PC-3 (cell line): ENCODE results near the gene APBA1. TPM values are rescaled to one million over a fixed set of nuclear protein-coding genes. Genes with fewer than 3 reads are reported as not detected.

Experiments used
- ATAC-seq: fragments of 200-7000 bp; cut with Tn5 transposase; 2 replicates; pipeline ENCODE4 v1.9.1; 2020; ENCODE audit warnings: mild to moderate bottlenecking, moderate library complexity
- BruUV-seq: library from RNA; stranded (reverse); fragments of 400-500 nt; replicated peaks from 2 replicates; lab custom pipeline; 2021; lab: Mats Ljungman, UMichigan
- CTCF ChIA-PET: fragments of 300-600 bp; sonication (Branson Sonifier 250); formaldehyde crosslinking; loops from one replicate; lab custom pipeline; 2022; ENCODE audit warnings: antibody characterized with exemption; lab: Charles Lee
- POLR2A ChIA-PET: fragments of 300-600 bp; sonication (Branson Sonifier 250); formaldehyde crosslinking; loops from one replicate; lab custom pipeline; 2022; ENCODE audit warnings: antibody characterized with exemption; ENCODE audit not compliant: unreplicated experiment; lab: Charles Lee
- DNase-seq: peaks from one replicate; pipeline ENCODE4 v3.0.0-alpha.2; 2015
- H2AFZ ChIP-seq: fragments of 300-600 bp; sonication (generic); 2 replicates; pipeline ENCODE4 v1.6.0; 2016; ENCODE audit warnings: antibody characterized with exemption, low read length
- H3F3A ChIP-seq: fragments of 300-600 bp; sonication (generic); one replicate; pipeline ENCODE4 v1.6.0; 2017; ENCODE audit warnings: antibody characterized with exemption, low read length, control low read depth, mild to moderate bottlenecking; ENCODE audit not compliant: unreplicated experiment
- H3K27ac ChIP-seq: fragments of 300-600 bp; sonication (generic); 2 replicates; pipeline ENCODE4 v1.5.1; 2016; ENCODE audit warnings: mild to moderate bottlenecking, low read length
- H3K27me3 ChIP-seq: fragments of 300-600 bp; sonication (generic); 2 replicates; pipeline ENCODE4 v1.6.1; 2016; ENCODE audit warnings: low read length, mixed read lengths
- H3K36me3 ChIP-seq: fragments of 300-600 bp; sonication (generic); 2 replicates; pipeline ENCODE4 v1.6.1; 2016; ENCODE audit warnings: low read depth, mixed run types, low read length, mixed read lengths
- H3K4me1 ChIP-seq: fragments of 300-600 bp; sonication (generic); 2 replicates; pipeline ENCODE4 v1.5.1; 2016; ENCODE audit warnings: low read length; ENCODE audit not compliant: insufficient read depth
- H3K4me2 ChIP-seq: fragments of 300-600 bp; sonication (generic); 2 replicates; pipeline ENCODE4 v1.6.0; 2016; ENCODE audit warnings: low read length
- H3K4me3 ChIP-seq: fragments of 300-600 bp; sonication (generic); 2 replicates; pipeline ENCODE4 v1.5.1; 2016; ENCODE audit warnings: mild to moderate bottlenecking, low read length, mixed read lengths
- H3K79me2 ChIP-seq: fragments of 300-600 bp; sonication (generic); 2 replicates; pipeline ENCODE4 v1.6.1; 2017; ENCODE audit warnings: low read length, mixed read lengths
- H3K9ac ChIP-seq: fragments of 300-600 bp; sonication (generic); 2 replicates; pipeline ENCODE4 v1.6.0; 2016; ENCODE audit warnings: mild to moderate bottlenecking, low read length
- H3K9me2 ChIP-seq: fragments of 300-600 bp; sonication (generic); replicated peaks from 2 replicates; pipeline ENCODE4 v1.6.1; 2016; ENCODE audit warnings: mixed run types, low read length, mixed read lengths
- H3K9me3 ChIP-seq: fragments of 300-600 bp; sonication (generic); 2 replicates; pipeline ENCODE4 v1.6.1; 2016; ENCODE audit warnings: low read length, mixed read lengths
- H4K20me1 ChIP-seq: fragments of 300-600 bp; sonication (generic); 2 replicates; pipeline ENCODE4 v1.6.1; 2016; ENCODE audit warnings: low read length, mixed read lengths
- CTCF ChIP-seq: fragments of 300-600 bp; sonication (generic); conservative IDR thresholded peaks from 2 replicates; pipeline ENCODE4 v1.5.1; 2017; ENCODE audit warnings: antibody characterized with exemption, low read depth, mild to moderate bottlenecking, low read length
- EZH2 ChIP-seq: fragments of 300-600 bp; sonication (generic); IDR thresholded peaks from one replicate; pipeline ENCODE4 v1.6.1; 2017; ENCODE audit warnings: antibody characterized with exemption, mild to moderate bottlenecking, low read length; ENCODE audit not compliant: unreplicated experiment
- EZH2phosphoT487 ChIP-seq: fragments of 300-600 bp; sonication (generic); IDR thresholded peaks from 2 replicates; pipeline ENCODE4 v1.6.1; 2018; ENCODE audit warnings: mild to moderate bottlenecking, antibody characterized with exemption, low read length, borderline replicate concordance
- intact Hi-C: fragments of 100-400 bp; cut with micrococcal nuclease; formaldehyde crosslinking; loops from 2 replicates; pipeline ENCODE4 v1.9.0; 2023
- total RNA-seq: library from RNA; depleted of rRNA; stranded (reverse); fragments of >200 nt; gene quantifications from 2 replicates; pipeline ENCODE4 v1.2.3, GENCODE V29; 2014

The APBA1 gene
- total RNA-seq, 1 experiment from 2014 or later = 0.07 TPM

- intact Hi-C loops = no loop called here
- Histone ChIP-seq H3K27me3 (0 out of 2 replicates have a peak, but pooled peaks cover 11% of the 10 kb centered on the region), H3K9me3 (no peaks in the 10 kb centered on the region), H3K4me1 (no peaks in the 10 kb centered on the region), H3K4me3 (no peak overlapping the region), H3K79me2 (no peaks in the 10 kb centered on the region), H3K36me3 (no peaks in the 10 kb centered on the region), H3K9ac (no peak overlapping the region), H3F3A (no peaks in the 10 kb centered on the region), H2AFZ (no peak overlapping the region), H3K27ac (no peak overlapping the region), H4K20me1 (no peaks in the 10 kb centered on the region), H3K9me2 (no peaks in the 10 kb centered on the region), H3K4me2 (no peak overlapping the region)
- DNase-seq (no peak), ATAC-seq (no peak)
- POLR2A ChIA-PET = no interaction called here
- CTCF ChIA-PET = no interaction called here
- BruUV-seq = no TSS peak
- TF ChIP-seq EZH2phosphoT487 (no peak), CTCF (no peak), EZH2 (no peak)
Observed at GRCh38 chr9:69559126-69559525, 113.0 kb downstream of the APBA1 start.

- no peak overlapping the region for H2AFZ ChIP-seq
- H3K4me3 ChIP-seq = no peak overlapping the region
- H3K27me3 ChIP-seq = peaks cover 21% of the 10 kb centered on the region; the same call in 1 of the 2 replicates
- intact Hi-C loops = no loop called here
- no peaks in the 10 kb centered on the region for H3K9me3 ChIP-seq
- no peak overlapping the region for H3K4me2 ChIP-seq
- no peaks in the 10 kb centered on the region for H4K20me1 ChIP-seq
- DNase-seq (no peak), ATAC-seq (no peak)
- no peak for TF ChIP-seq EZH2phosphoT487
- no peak for TF ChIP-seq EZH2
- TF ChIP-seq CTCF = no peak
- H3K9ac ChIP-seq = no peak overlapping the region
- H3K79me2 ChIP-seq = no peaks in the 10 kb centered on the region
- H3K9me2 ChIP-seq = no peaks in the 10 kb centered on the region
- H3K27ac ChIP-seq = no peak overlapping the region
- CTCF ChIA-PET = no interaction called here
- H3F3A ChIP-seq = no peaks in the 10 kb centered on the region
- BruUV-seq = no TSS peak
- H3K36me3 ChIP-seq = no peaks in the 10 kb centered on the region
- no peaks in the 10 kb centered on the region for H3K4me1 ChIP-seq
- POLR2A ChIA-PET = no interaction called here
Observed at GRCh38 chr9:69556707-69557106, 115.5 kb downstream of the APBA1 start.

GRCh38 chr9:69555802-69556201, 116.4 kb downstream of the APBA1 start:
- H3K36me3 ChIP-seq = no peaks in the 10 kb centered on the region
- BruUV-seq = no TSS peak
- H3K4me1 ChIP-seq = no peaks in the 10 kb centered on the region
- no peaks in the 10 kb centered on the region for H3K79me2 ChIP-seq
- no peaks in the 10 kb centered on the region for H3K9me3 ChIP-seq
- ChIA-PET CTCF (no interaction called here), POLR2A (no interaction called here)
- H3K27me3 ChIP-seq = peaks cover 21% of the 10 kb centered on the region; the same call in 1 of the 2 replicates
- no peak overlapping the region for H3K9ac ChIP-seq
- DNase-seq = no peak
- no peak overlapping the region for H3K27ac ChIP-seq
- no peak for ATAC-seq
- H3K4me2 ChIP-seq = no peak overlapping the region
- H3K9me2 ChIP-seq = no peaks in the 10 kb centered on the region
- no peaks in the 10 kb centered on the region for H3F3A ChIP-seq
- no peaks in the 10 kb centered on the region for H4K20me1 ChIP-seq
- intact Hi-C loops = no loop called here
- no peak overlapping the region for H2AFZ ChIP-seq
- H3K4me3 ChIP-seq = no peak overlapping the region
- TF ChIP-seq EZH2phosphoT487 = no peak
